Liver (tissue), 9 donors: ENCODE measurements around the gene WDR45. TPM values are rescaled to one million over a fixed set of nuclear protein-coding genes. Genes with fewer than 3 reads are reported as not detected.

ENCODE experiments used
- DNase-seq: peaks from one replicate; pipeline ENCODE4 v3.0.0-alpha.2; 2017; ENCODE audit warnings: low spot score
- H3K27ac ChIP-seq, 2 donors: one replicate each; pipeline ENCODE4 v1.7.0; 2013; ENCODE audit warnings: inconsistent platforms in 2 of 2, low read length in 2 of 2, control low read depth in 1 of 2, low read depth in 1 of 2, mild to moderate bottlenecking in 1 of 2
- H3K27me3 ChIP-seq, 4 donors: one replicate each; pipeline versions ENCODE4 v1.6.1 to v1.7.0; 2013; ENCODE audit warnings: low read length in 3 of 4, inconsistent platforms in 1 of 4, mild to moderate bottlenecking in 1 of 4, moderate library complexity in 1 of 4; ENCODE audit not compliant: control insufficient read depth in 4 of 4, insufficient read depth in 4 of 4
- H3K36me3 ChIP-seq, 4 donors: one replicate each; pipeline versions ENCODE4 v1.6.1 to v1.7.0; 2013; ENCODE audit warnings: low read length in 3 of 4, mild to moderate bottlenecking in 3 of 4, low read depth in 1 of 4, moderate library complexity in 1 of 4; ENCODE audit not compliant: control insufficient read depth in 4 of 4, insufficient read depth in 3 of 4
- H3K4me1 ChIP-seq, 4 donors: one replicate each; pipeline versions ENCODE4 v1.6.1 to v1.7.0; 2013; ENCODE audit warnings: low read length in 3 of 4, mild to moderate bottlenecking in 3 of 4, moderate library complexity in 1 of 4; ENCODE audit not compliant: control insufficient read depth in 4 of 4, insufficient read depth in 4 of 4
- H3K4me3 ChIP-seq, 3 donors: one replicate each; pipeline versions ENCODE4 v1.6.1 to v1.7.0; 2013; ENCODE audit warnings: low read length in 3 of 3, control low read depth in 1 of 3, low read depth in 1 of 3, mild to moderate bottlenecking in 1 of 3
- H3K9ac ChIP-seq, 2 donors: one replicate each; pipeline ENCODE4 v1.7.0; 2013; ENCODE audit warnings: low read length in 2 of 2, mild to moderate bottlenecking in 2 of 2, moderate library complexity in 2 of 2, control low read depth in 1 of 2, low read depth in 1 of 2
- H3K9me3 ChIP-seq, 4 donors: one replicate each; pipeline versions ENCODE4 v1.6.1 to v1.7.0; 2013; ENCODE audit warnings: low read length in 3 of 4; ENCODE audit not compliant: control insufficient read depth in 4 of 4
- EGR1 ChIP-seq, 2 donors: IDR thresholded peaks; 2 replicates each; pipeline ENCODE4 v1.6.1; 2016 to 2018; ENCODE audit warnings: antibody characterized with exemption in 2 of 2, low read depth in 2 of 2
- GABPA ChIP-seq, 2 donors: IDR thresholded peaks in 1 of 2; conservative IDR thresholded peaks in 1 of 2; 2 replicates each; pipeline ENCODE4 v1.6.1; 2016; ENCODE audit warnings: antibody characterized with exemption in 2 of 2, mild to moderate bottlenecking in 1 of 2, moderate library complexity in 1 of 2
- HNF4A ChIP-seq, 2 donors: conservative IDR thresholded peaks; 2 replicates each; pipeline ENCODE4 v1.6.1; 2016; ENCODE audit warnings: antibody characterized with exemption in 2 of 2, mild to moderate bottlenecking in 2 of 2
- JUND ChIP-seq, 2 donors: IDR thresholded peaks; 2 replicates each; pipeline ENCODE4 v1.6.1; 2016; ENCODE audit warnings: antibody characterized with exemption in 2 of 2
- MAX ChIP-seq: IDR thresholded peaks from 2 replicates; pipeline ENCODE4 v1.6.1; 2016; ENCODE audit warnings: antibody characterized with exemption
- NR2F2 ChIP-seq: IDR thresholded peaks from 2 replicates; pipeline ENCODE4 v1.6.1; 2016; ENCODE audit warnings: antibody characterized with exemption
- RXRA ChIP-seq, 2 donors: IDR thresholded peaks; 2 replicates each; pipeline ENCODE4 v1.6.1; 2017 to 2018; ENCODE audit warnings: antibody characterized with exemption in 2 of 2, mild to moderate bottlenecking in 1 of 2
- SP1 ChIP-seq: IDR thresholded peaks from 2 replicates; pipeline ENCODE4 v1.6.1; 2018; ENCODE audit warnings: antibody characterized with exemption, mild to moderate bottlenecking
- TAF1 ChIP-seq: conservative IDR thresholded peaks from 2 replicates; pipeline ENCODE4 v1.6.1; 2016; ENCODE audit warnings: antibody characterized with exemption, mild to moderate bottlenecking
- YY1 ChIP-seq: IDR thresholded peaks from 2 replicates; pipeline ENCODE4 v1.6.1; 2016; ENCODE audit warnings: antibody characterized with exemption, mild to moderate bottlenecking
- ZBTB33 ChIP-seq: IDR thresholded peaks from 2 replicates; pipeline ENCODE4 v1.6.1; 2016; ENCODE audit warnings: antibody characterized with exemption
- WGBS: extraction: QIAGEN DNeasy Blood & Tissue Kit; methylation state at CpG from one replicate; pipeline ENCODE4 v1.1.7; 2013; 5-methylcytosine and 5-hydroxymethylcytosine counted together
- polyA plus RNA-seq, 2 donors: library from polyadenylated mRNA; stranded (reverse) in 1 of 2; unstranded in 1 of 2; fragments of 200-250 nt in 1 of 2; fragments of >200 nt in 1 of 2; fragmentation: Nextera tagmentation in 1 of 2; extraction: Ambion mirVana in 1 of 2; gene quantifications; one replicate each; pipeline versions ENCODE4 v1.2.1 to v1.2.3, GENCODE V29; 2013 to 2015
- total RNA-seq, 2 donors: library from RNA; depleted of rRNA; stranded (reverse); fragments of >200 nt; gene quantifications; one replicate each; pipeline ENCODE4 v1.2.3, GENCODE V29; 2014
- TF ChIP-seq, protein P1 (sequence below): fragments of 150-350 bp; IDR thresholded peaks from 2 replicates; pipeline ENCODE4 v1.5.1; 2017; ENCODE audit warnings: improper control_type of control experiment, low read depth, low read length; ENCODE audit not compliant: missing input control
- donor health status: healthy.
- donor health status: healthy.
- donor health status: healthy.
- donor health status: healthy.
- donor health status: healthy.

The WDR45 gene
- total and polyA plus RNA-seq, 4 donors: 28.0 to 60.7 (median 49.6) TPM

- WGBS: 81% methylated on average over 10 of the region's 10 CpGs
- Histone ChIP-seq H3K4me1 (peaks cover 0 to 7% (median 2%) of the 10 kb centered on the region in 4 donors), H3K27ac (no peak overlapping the region), H3K4me3 (no peak overlapping the region), H3K9me3 (no peaks in the 10 kb centered on the region), H3K36me3 (peaks cover 0 to 6% (median 2%) of the 10 kb centered on the region in 4 donors), H3K27me3 (peaks cover 0 to 3% (median 0%) of the 10 kb centered on the region in 4 donors), H3K9ac (no peak overlapping the region)
- no peak for DNase-seq
- TF ChIP-seq, protein P1, sequence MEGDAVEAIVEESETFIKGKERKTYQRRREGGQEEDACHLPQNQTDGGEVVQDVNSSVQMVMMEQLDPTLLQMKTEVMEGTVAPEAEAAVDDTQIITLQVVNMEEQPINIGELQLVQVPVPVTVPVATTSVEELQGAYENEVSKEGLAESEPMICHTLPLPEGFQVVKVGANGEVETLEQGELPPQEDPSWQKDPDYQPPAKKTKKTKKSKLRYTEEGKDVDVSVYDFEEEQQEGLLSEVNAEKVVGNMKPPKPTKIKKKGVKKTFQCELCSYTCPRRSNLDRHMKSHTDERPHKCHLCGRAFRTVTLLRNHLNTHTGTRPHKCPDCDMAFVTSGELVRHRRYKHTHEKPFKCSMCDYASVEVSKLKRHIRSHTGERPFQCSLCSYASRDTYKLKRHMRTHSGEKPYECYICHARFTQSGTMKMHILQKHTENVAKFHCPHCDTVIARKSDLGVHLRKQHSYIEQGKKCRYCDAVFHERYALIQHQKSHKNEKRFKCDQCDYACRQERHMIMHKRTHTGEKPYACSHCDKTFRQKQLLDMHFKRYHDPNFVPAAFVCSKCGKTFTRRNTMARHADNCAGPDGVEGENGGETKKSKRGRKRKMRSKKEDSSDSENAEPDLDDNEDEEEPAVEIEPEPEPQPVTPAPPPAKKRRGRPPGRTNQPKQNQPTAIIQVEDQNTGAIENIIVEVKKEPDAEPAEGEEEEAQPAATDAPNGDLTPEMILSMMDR: no peak
- no peak for TF ChIP-seq JUND (IDR thresholded peaks at IDR 0.05)
These were observed 17.8 kb downstream of the WDR45 start for GRCh38 chrX:49061916-49062315.

DNA sequence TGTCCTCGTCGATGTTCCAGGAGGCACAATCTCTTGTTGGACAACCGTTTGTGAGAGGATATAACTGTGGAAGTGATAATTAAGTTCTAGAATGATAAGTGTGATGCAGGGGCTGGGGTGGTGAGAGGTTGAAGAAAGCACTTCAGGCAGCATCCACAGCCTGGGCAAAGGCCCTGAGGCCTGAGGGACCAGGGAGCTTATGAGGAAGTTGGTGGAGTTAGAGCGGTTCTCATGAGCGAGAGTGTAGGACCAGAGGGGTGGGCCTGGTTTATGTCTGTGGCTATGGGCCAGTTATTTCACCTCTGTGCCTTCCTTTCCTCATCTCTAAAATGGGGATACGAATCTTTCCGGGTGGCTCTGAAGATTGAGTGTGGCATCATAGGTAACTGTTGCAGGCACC, 18.2 kb downstream of the WDR45 start:
- DNase-seq: no peak
- WGBS: 89% methylated on average over 7 of the region's 7 CpGs
- Histone ChIP-seq H3K4me3 (no peak overlapping the region), H3K27me3 (peaks cover 0 to 3% (median 0%) of the 10 kb centered on the region in 4 donors), H3K36me3 (peaks cover 0 to 4% (median 2%) of the 10 kb centered on the region in 4 donors), H3K9ac (no peak overlapping the region), H3K27ac (no peak overlapping the region), H3K9me3 (no peaks in the 10 kb centered on the region), H3K4me1 (peaks cover 0 to 7% (median 2%) of the 10 kb centered on the region in 4 donors)
- TF ChIP-seq YY1 (no peak), SP1 (no peak), MAX (no peak), HNF4A (conservative IDR thresholded peaks at IDR 0.05) (no peak), ZBTB33 (no peak), NR2F2 (no peak), EGR1 (IDR thresholded peaks at IDR 0.05; ENCODE audit: low read depth in 2 of 2) (no peak), RXRA (IDR thresholded peaks at IDR 0.05) (no peak), GABPA (IDR thresholded peaks at IDR 0.05 in 1 of 2, conservative IDR thresholded peaks at IDR 0.05 in 1 of 2) (no peak)

DNA sequence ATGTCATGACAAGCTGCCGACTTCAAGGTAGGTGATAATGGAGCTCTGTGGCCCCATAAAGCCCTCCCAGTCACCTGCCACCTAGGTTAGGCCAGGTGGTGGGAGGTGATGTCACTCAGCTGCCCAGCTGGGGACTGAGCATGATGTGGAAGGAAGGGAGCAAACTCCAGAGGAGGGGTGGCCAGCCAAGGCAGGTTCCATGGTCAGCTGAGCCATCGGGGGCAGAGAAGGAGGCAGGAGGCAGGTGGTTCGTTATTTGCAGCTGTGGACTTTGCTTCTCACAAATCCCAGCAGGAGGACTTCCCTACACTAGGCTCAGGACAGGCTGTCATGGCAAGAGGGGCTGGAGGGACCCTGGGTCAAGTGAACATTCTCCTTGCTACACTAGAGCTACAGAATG, 18.8 kb downstream of the WDR45 start:
- H3K36me3 ChIP-seq: peaks cover 0 to 4% (median 2%) of the 10 kb centered on the region in 4 donors
- DNase-seq: no peak

More for the DNA sequence above, 18.8 kb downstream of the WDR45 start:
- TF ChIP-seq MAX (no peak), HNF4A (conservative IDR thresholded peaks at IDR 0.05) (peak in 1 of 2 donors; percentile 28), TAF1 (no peak)
- 51% methylated on average over 3 of the region's 3 CpGs for WGBS
- no peak overlapping the region for H3K9ac ChIP-seq
- H3K27me3 ChIP-seq: peaks cover 0 to 3% (median 0%) of the 10 kb centered on the region in 4 donors
- peaks cover 0 to 7% (median 2%) of the 10 kb centered on the region in 4 donors for H3K4me1 ChIP-seq
- H3K4me3 ChIP-seq: no peak overlapping the region
- no peak overlapping the region for H3K27ac ChIP-seq
- no peaks in the 10 kb centered on the region for H3K9me3 ChIP-seq
